ENCODE data around the gene ADAMTSL1.

GRCh38 chr9:18438300-18438925, 35.5 kb upstream of the ADAMTSL1 start:
- TF ChIP-seq EZH2phosphoT487 (IDR thresholded peaks at IDR 0.05; ENCODE audit: low read depth) = no peak
- TF ChIP-seq, protein P1, sequence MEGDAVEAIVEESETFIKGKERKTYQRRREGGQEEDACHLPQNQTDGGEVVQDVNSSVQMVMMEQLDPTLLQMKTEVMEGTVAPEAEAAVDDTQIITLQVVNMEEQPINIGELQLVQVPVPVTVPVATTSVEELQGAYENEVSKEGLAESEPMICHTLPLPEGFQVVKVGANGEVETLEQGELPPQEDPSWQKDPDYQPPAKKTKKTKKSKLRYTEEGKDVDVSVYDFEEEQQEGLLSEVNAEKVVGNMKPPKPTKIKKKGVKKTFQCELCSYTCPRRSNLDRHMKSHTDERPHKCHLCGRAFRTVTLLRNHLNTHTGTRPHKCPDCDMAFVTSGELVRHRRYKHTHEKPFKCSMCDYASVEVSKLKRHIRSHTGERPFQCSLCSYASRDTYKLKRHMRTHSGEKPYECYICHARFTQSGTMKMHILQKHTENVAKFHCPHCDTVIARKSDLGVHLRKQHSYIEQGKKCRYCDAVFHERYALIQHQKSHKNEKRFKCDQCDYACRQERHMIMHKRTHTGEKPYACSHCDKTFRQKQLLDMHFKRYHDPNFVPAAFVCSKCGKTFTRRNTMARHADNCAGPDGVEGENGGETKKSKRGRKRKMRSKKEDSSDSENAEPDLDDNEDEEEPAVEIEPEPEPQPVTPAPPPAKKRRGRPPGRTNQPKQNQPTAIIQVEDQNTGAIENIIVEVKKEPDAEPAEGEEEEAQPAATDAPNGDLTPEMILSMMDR (IDR thresholded peaks at IDR 0.05; ENCODE audit: low read depth, low read length) = no peak

All from OCI-LY3 (cell line).